Endothelial cell of hepatic sinusoid (primary cell): ENCODE data around the gene LRP11.
"Not testable (repeated sequence)": the region's sequence is repeated elsewhere in the genome, so short reads cannot be mapped to it uniquely, and the experiment has no call there.

Experiments used
- in situ Hi-C: cut with HindIII; loops from 2 replicates; pipeline ENCODE4 v1.10.0; 2017; ENCODE audit warnings: low sequenced_read_pairs

The LRP11 gene

GRCh38 chr6:149871182-149871581 lies 7.0 kb upstream of the LRP11 start:
- in situ Hi-C loops: no loop called here

GRCh38 chr6:149869275-149869892 lies 5.2 kb upstream of the LRP11 start:
- in situ Hi-C loops: no loop called here

GRCh38 chr6:149867876-149868640 lies 3.9 kb upstream of the LRP11 start:
- in situ Hi-C loops: no loop called here

GRCh38 chr6:149864578-149865535 lies 698 bp upstream of the LRP11 start:
- in situ Hi-C loops: no loop called here

GRCh38 chr6:149862922-149863697 lies 1.0 kb downstream of the LRP11 start:
- in situ Hi-C loops: no loop called here

GRCh38 chr6:149862424-149862738 lies 1.8 kb downstream of the LRP11 start:
- in situ Hi-C loops: not testable (repeated sequence)

GRCh38 chr6:149861603-149862423 lies 2.3 kb downstream of the LRP11 start:
- in situ Hi-C loops: no loop called here

GRCh38 chr6:149860834-149861602 lies 3.1 kb downstream of the LRP11 start:
- in situ Hi-C loops: no loop called here

- in situ Hi-C loops: no loop called here
These were observed 3.7 kb downstream of the LRP11 start for GRCh38 chr6:149860513-149860833.

DNA sequence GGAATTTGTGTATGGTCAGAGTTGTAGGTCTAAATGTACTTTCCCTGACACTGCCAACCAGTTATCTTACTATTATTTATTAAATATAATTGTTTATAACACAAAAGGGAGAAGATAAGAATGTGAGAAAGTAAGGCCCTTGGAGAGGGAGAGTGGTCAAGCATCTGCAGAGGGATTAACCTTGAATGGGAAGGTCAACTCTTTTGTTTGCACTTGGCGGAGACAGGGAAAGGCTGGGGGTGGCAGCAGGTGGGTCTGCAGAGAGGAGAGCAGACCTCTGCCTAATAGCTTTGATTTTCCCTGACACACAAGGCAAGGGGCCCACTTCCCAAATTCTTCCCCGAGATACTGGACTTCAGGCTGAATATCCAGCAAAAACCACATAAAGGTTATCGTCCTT lies 4.2 kb downstream of the LRP11 start:
- in situ Hi-C loops: no loop called here

GRCh38 chr6:149859368-149859767 lies 4.8 kb downstream of the LRP11 start:
- in situ Hi-C loops: no loop called here

- in situ Hi-C loops: no loop called here
These were observed 6.6 kb downstream of the LRP11 start for GRCh38 chr6:149857541-149857940.

DNA sequence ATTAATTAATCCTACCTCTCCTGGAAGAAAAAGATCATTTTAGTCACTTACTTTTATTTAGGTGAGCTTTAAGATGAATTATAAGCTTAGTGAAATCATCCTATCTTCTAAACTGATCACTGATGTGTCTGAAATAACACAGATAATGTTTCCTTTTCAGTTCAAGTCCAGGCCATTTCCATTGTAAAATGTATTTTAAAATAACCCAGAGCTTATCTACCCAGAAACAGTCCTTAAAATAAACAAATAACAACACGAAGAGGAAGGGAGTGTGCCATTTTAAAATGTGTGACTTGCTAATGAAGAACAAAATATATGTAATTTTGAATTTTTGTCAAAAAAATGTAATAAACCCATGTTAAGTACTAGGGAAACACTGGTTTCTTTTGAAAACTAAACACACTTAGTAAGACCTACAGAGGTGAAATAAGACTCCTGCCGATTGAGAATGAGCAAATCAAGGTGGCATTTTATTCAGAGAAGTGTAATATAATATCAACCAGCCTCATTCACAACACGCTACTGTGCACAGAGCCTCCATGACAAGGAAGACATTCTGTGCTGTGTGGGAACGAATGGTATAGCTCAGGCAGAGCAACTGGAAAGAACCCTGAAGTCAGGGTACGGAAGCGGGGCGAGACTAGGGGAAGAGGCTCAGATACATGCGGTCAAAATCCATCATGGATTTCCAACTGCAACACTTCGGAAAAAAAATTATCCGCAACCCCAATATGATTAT lies 7.7 kb downstream of the LRP11 start:
- in situ Hi-C loops: no loop called here

GRCh38 chr6:149855741-149856140 lies 8.4 kb downstream of the LRP11 start:
- in situ Hi-C loops: no loop called here

DNA sequence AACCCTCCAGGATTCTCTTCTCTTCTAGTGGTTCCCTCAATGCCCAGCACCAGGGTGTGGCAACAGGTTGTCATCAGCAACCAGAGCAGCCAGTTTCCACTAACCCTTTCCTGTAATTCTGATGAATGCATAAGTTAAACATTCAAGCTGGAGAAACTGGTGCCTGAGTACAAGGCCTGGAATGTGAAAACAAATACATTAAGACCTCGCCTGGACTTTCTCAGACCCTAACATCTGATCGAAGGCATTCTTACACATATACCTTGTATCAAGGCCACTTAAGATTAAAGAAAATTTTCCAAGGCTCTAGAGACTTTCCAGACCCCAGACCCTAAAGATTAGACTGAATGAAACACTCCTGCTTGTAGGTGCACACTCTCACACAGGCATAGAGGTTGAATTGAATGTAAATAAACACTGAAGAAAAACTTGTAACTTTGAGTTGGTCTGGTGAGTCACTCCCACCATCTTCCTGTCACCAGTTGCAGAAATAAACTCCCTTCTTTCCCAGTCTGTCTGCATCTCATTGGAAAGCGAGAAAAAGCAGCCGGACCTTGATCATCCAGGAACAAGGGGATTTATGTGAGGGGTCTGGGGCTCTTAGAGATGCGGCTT lies 9.0 kb downstream of the LRP11 start:
- in situ Hi-C loops: no loop called here

GRCh38 chr6:149854532-149854931 lies 9.6 kb downstream of the LRP11 start:
- in situ Hi-C loops: no loop called here

DNA sequence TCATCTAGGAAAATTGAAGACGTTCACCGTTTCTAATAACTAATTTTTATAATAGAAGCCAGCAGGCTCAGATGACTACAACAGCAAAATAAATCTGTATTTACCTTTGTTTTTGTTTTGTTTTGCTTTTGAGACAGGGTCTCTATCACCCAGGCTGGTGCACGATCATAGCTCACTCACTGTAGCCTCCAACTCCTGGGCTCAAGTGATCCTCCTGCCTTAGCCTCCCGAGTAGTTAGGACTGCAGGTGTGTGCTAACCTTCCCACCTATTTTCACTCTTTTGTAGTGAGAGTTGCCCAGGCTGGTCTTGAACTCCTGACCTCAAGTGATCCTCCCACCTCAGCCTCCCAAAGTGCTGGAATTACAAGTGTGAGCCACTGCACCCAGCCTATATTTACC lies 10.1 kb downstream of the LRP11 start:
- in situ Hi-C loops: not testable (repeated sequence)

- in situ Hi-C loops: no loop called here
These were observed 11.3 kb downstream of the LRP11 start for GRCh38 chr6:149852881-149853280.
